ENCODE data around the gene ANXA10. TPM values are rescaled to one million over a fixed set of nuclear protein-coding genes. Genes with fewer than 3 reads are reported as not detected.

Gene ANXA10
- total RNA-seq, 3 donors from 2014 or later = not detected

DNA sequence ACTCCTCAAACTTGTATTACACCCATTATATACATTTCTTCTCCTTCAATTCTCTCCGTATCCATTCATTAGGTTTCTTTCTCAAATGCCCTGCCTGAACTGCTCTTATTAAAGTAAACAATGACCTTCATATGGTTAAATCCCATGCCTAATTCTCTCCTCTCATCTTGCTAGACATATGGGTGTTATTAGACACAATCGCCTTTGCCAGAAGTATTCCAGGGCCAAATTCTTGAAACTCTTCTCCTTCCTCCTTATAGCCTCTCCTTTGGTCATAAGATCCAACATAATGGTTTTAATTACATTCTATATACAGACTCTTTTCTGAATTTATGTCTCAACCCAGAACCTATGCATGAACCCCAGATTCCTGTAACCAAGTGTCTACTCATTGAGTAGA, 4.8 kb downstream of the ANXA10 start:
- Histone ChIP-seq H3K4me1 (no peaks in the 10 kb centered on the region), H3K27me3 (no peaks in the 10 kb centered on the region), H3K9me3 (no peaks in the 10 kb centered on the region), H3K4me3 (no peak overlapping the region), H3K36me3 (no peaks in the 10 kb centered on the region), H3K27ac (no peak overlapping the region)
- DNase-seq (ENCODE audit: low spot score in 2 of 2) = no peak
- TF ChIP-seq POLR2A (IDR thresholded peaks at IDR 0.05) (no peak), POLR2AphosphoS5 (IDR thresholded peaks at IDR 0.05) (no peak)
- TF ChIP-seq, protein P1, sequence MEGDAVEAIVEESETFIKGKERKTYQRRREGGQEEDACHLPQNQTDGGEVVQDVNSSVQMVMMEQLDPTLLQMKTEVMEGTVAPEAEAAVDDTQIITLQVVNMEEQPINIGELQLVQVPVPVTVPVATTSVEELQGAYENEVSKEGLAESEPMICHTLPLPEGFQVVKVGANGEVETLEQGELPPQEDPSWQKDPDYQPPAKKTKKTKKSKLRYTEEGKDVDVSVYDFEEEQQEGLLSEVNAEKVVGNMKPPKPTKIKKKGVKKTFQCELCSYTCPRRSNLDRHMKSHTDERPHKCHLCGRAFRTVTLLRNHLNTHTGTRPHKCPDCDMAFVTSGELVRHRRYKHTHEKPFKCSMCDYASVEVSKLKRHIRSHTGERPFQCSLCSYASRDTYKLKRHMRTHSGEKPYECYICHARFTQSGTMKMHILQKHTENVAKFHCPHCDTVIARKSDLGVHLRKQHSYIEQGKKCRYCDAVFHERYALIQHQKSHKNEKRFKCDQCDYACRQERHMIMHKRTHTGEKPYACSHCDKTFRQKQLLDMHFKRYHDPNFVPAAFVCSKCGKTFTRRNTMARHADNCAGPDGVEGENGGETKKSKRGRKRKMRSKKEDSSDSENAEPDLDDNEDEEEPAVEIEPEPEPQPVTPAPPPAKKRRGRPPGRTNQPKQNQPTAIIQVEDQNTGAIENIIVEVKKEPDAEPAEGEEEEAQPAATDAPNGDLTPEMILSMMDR (IDR thresholded peaks at IDR 0.05) = no peak
- intact Hi-C loops (cut with DNase I; ENCODE audit: low total_unique reads) = no loop called here

DNA sequence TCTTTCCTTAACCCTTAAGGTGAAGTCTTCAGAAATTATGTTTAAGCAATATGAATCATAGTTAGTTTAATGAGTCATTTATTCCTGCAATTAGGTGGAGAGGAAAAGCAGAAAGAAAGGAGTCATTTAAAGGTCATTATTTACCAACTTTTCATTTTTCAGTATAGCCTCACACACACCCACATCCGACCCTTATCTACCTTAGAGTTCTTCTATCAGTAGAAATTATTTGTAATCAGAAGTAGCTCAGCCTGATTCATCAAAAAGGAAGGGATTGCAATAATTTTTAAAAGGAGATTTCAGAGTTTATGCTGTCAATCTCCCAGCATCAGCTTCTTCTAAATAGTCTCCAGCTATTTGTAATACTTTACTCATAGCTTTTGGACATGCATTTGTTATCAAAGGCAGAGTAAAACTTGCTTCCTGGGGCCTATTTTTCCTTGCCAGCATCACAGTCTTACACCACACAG, 5.9 kb downstream of the ANXA10 start:
- Histone ChIP-seq H3K27me3 (no peaks in the 10 kb centered on the region), H3K36me3 (no peaks in the 10 kb centered on the region), H3K9me3 (no peaks in the 10 kb centered on the region), H3K27ac (no peak overlapping the region), H3K4me3 (no peak overlapping the region), H3K4me1 (no peaks in the 10 kb centered on the region)
- intact Hi-C loops (cut with DNase I; ENCODE audit: low total_unique reads) = no loop called here
- no peak for DNase-seq (ENCODE audit: low spot score in 2 of 2)
- no peak for TF ChIP-seq POLR2A (IDR thresholded peaks at IDR 0.05)
- TF ChIP-seq POLR2AphosphoS5 (IDR thresholded peaks at IDR 0.05) = no peak
- TF ChIP-seq, protein P1 (IDR thresholded peaks at IDR 0.05) = no peak

DNA sequence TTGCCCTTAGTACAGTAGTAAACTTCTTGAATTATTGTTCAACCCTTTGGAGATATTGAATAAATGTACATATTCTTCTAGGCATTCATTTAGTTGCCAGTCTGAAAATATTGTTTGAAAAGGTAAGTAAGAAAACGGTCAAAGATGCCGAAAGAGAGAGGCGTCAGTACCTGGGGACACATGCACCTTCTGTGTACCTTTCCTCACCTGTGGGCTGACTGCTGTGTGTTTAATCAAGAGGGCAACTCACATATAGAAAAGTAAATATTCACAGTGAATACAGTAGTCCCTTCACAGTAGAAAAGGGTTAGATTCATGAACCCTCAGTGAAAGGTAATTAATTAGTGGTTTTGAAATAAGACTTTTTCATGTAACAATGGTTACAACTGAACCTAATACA, 6.9 kb downstream of the ANXA10 start:
- intact Hi-C loops (cut with DNase I; ENCODE audit: low total_unique reads) = no loop called here
- no peak overlapping the region for H3K27ac ChIP-seq
- TF ChIP-seq, protein P1 (IDR thresholded peaks at IDR 0.05) = no peak
- TF ChIP-seq POLR2A (IDR thresholded peaks at IDR 0.05) (no peak), POLR2AphosphoS5 (IDR thresholded peaks at IDR 0.05) (no peak)
- no peak overlapping the region for H3K4me3 ChIP-seq
- H3K36me3 ChIP-seq = no peaks in the 10 kb centered on the region
- no peaks in the 10 kb centered on the region for H3K4me1 ChIP-seq
- no peaks in the 10 kb centered on the region for H3K27me3 ChIP-seq
- DNase-seq (ENCODE audit: low spot score in 2 of 2) = no peak
- no peaks in the 10 kb centered on the region for H3K9me3 ChIP-seq

DNA sequence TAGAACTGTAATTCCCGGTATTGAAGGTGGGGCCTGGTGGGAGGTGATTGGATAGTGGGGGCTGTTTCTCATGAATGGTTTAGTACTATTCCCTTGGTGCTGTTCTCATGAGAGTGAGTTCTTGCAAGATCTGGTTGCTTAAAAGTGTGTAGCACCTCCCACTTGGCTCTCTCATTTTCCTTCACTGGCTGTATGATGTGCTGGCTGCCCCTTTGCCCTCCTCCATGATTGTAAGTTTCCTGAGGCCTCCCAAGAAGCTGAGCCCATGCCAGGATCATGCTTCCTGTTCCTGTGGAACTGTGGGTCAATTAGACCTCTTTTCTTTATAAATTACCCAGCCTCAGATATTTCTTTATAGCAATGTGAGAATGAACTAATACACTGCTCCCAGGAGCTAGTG, 8.7 kb downstream of the ANXA10 start:
- H3K9me3 ChIP-seq = no peaks in the 10 kb centered on the region
- H3K27ac ChIP-seq = no peak overlapping the region
- no peaks in the 10 kb centered on the region for H3K27me3 ChIP-seq
- intact Hi-C loops (cut with DNase I; ENCODE audit: low total_unique reads) = no loop called here
- TF ChIP-seq POLR2AphosphoS5 (IDR thresholded peaks at IDR 0.05) = no peak
- TF ChIP-seq, protein P1 (IDR thresholded peaks at IDR 0.05) = no peak
- TF ChIP-seq POLR2A (IDR thresholded peaks at IDR 0.05) = no peak
- no peak overlapping the region for H3K4me3 ChIP-seq
- H3K36me3 ChIP-seq = no peaks in the 10 kb centered on the region
- DNase-seq (ENCODE audit: low spot score in 2 of 2) = no peak
- H3K4me1 ChIP-seq = no peaks in the 10 kb centered on the region

DNA sequence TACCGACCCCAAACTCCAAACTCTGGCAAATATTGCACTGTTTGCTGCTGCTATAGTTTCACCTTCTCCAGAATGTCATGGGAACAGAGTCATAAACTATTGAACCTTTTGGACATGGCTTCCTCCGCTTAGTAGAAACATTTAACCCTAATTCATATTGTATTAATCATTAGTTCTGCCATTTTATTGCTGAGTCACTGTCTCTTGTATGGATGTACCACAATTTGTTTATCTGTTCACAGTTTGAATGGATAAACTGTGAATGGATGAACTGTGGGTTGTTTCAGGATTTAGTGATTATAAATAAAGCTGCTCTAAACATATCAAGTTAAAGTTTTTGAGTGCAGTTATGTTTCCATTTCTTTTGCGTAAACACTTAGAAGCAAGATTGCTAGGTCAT, 10.1 kb downstream of the ANXA10 start:
- Histone ChIP-seq H3K27me3 (no peaks in the 10 kb centered on the region), H3K4me1 (no peaks in the 10 kb centered on the region), H3K4me3 (no peak overlapping the region), H3K36me3 (no peaks in the 10 kb centered on the region), H3K27ac (no peak overlapping the region), H3K9me3 (no peaks in the 10 kb centered on the region)
- intact Hi-C loops (cut with DNase I; ENCODE audit: low total_unique reads) = no loop called here
- TF ChIP-seq POLR2AphosphoS5 (IDR thresholded peaks at IDR 0.05) (no peak), POLR2A (IDR thresholded peaks at IDR 0.05) (no peak)
- TF ChIP-seq, protein P1 (IDR thresholded peaks at IDR 0.05) = no peak
- DNase-seq (ENCODE audit: low spot score in 2 of 2) = no peak

Measured in breast epithelium (tissue), 4 donors.